ENCODE measurements around the gene SRC. TPM values are rescaled to one million over a fixed set of nuclear protein-coding genes. Genes with fewer than 3 reads are reported as not detected.

The SRC gene
- total and polyA plus RNA-seq, 2 donors (not counting 3 experiments of a cell fraction or from before 2014, with no cell fraction given): 22.6 to 29.4 TPM

DNA sequence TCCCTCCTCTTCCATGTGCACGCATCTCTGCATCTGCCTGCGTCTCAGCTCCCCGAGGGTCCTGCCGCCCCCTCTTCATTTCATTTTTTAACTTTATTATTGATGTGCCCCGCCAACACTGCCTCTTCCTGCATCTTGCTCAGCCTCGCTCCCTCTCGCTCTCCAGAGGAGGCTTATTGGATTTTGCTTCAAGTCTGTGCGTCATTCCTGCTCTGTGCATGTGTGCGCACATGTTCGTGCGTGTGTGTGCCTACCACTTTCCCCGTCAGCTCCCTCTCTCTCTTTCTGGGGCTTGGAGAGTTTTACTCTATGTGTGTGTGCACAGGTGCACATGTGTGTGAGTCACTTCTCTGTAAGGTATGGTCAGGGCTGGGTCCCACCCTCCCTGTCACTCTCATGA is 103.3 kb downstream of the SRC start:
- H3K27me3 ChIP-seq (ENCODE audit: control insufficient read depth in 2 of 2, insufficient read depth in 2 of 2, low read length in 2 of 2): no peaks in the 10 kb centered on the region
- dilution Hi-C loops (cut with MboI; ENCODE audit: extremely low pct_ligation_motif_present, low sequenced_read_pairs): no loop called here

DNA sequence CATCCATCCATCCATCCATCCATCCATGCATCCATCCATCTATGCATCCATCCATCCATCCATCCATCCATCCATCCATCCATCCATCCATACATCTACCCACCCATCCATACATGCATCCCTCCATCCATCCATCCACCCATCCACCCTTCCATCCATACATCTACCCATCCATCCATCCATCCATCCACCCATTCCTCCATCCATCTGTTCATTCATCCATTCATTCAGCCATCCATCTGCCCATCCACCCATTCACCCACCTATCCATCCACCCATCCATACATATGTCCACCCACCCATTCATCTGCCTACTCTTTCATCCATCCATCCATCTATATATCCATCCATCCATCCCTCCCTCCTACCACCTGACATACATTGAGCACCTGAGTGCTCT is 104.4 kb downstream of the SRC start:
- H3K27ac ChIP-seq (ENCODE audit: insufficient read depth, low read depth, low read length): no peak overlapping the region
- H3K4me1 ChIP-seq (ENCODE audit: control insufficient read depth, extremely low read depth, insufficient read depth, low read length): no peaks in the 10 kb centered on the region
- no peaks in the 10 kb centered on the region for H3K9me3 ChIP-seq (replicated peaks; ENCODE audit: control insufficient read depth, insufficient read depth, low read length)
- no peaks in the 10 kb centered on the region for H4K20me1 ChIP-seq (replicated peaks; ENCODE audit: control insufficient read depth, extremely low read depth, insufficient read depth, low read length)
- no peaks in the 10 kb centered on the region for H3K79me2 ChIP-seq (ENCODE audit: control insufficient read depth, insufficient read depth, low read length)
- no peak for TF ChIP-seq POLR2AphosphoS5 (IDR thresholded peaks at IDR 0.05; ENCODE audit: insufficient read depth, low read depth, low read length)
- TF ChIP-seq, protein P1, sequence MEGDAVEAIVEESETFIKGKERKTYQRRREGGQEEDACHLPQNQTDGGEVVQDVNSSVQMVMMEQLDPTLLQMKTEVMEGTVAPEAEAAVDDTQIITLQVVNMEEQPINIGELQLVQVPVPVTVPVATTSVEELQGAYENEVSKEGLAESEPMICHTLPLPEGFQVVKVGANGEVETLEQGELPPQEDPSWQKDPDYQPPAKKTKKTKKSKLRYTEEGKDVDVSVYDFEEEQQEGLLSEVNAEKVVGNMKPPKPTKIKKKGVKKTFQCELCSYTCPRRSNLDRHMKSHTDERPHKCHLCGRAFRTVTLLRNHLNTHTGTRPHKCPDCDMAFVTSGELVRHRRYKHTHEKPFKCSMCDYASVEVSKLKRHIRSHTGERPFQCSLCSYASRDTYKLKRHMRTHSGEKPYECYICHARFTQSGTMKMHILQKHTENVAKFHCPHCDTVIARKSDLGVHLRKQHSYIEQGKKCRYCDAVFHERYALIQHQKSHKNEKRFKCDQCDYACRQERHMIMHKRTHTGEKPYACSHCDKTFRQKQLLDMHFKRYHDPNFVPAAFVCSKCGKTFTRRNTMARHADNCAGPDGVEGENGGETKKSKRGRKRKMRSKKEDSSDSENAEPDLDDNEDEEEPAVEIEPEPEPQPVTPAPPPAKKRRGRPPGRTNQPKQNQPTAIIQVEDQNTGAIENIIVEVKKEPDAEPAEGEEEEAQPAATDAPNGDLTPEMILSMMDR (IDR thresholded peaks at IDR 0.05; ENCODE audit: extremely low read depth in 1 of 2, insufficient read depth in 1 of 2, low read depth in 1 of 2, low read length in 2 of 2): no peak
- TF ChIP-seq MYC (IDR thresholded peaks at IDR 0.05; ENCODE audit: low read depth, low read length): no peak
- no peak for TF ChIP-seq FOS (IDR thresholded peaks at IDR 0.05; ENCODE audit: borderline replicate concordance, insufficient read depth, low read length)
- TF ChIP-seq GATA2 (IDR thresholded peaks at IDR 0.05; ENCODE audit: insufficient read depth, insufficient read length, low read depth, low read length): no peak
- TF ChIP-seq POLR2A (IDR thresholded peaks at IDR 0.05; ENCODE audit: low read depth, low read length): no peak
- no peak for TF ChIP-seq EZH2 (IDR thresholded peaks at IDR 0.05; ENCODE audit: borderline replicate concordance, low read depth, low read length, severe bottlenecking)
- TF ChIP-seq, protein P2, sequence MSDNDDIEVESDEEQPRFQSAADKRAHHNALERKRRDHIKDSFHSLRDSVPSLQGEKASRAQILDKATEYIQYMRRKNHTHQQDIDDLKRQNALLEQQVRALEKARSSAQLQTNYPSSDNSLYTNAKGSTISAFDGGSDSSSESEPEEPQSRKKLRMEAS (IDR thresholded peaks at IDR 0.05; ENCODE audit: insufficient read depth, insufficient read length): no peak
- TF ChIP-seq JUN (IDR thresholded peaks at IDR 0.05; ENCODE audit: borderline replicate concordance, insufficient read depth, insufficient read length, low read depth): no peak
- FAIRE-seq: no peak
- no TSS peak for BruUV-seq (replicated peaks)
- intact Hi-C loops (cut with micrococcal nuclease) (no loop called here), dilution Hi-C loops (cut with MboI; ENCODE audit: extremely low pct_ligation_motif_present, low sequenced_read_pairs) (no loop called here)
- DNase-seq (ENCODE audit: low read depth, low spot score): no peak
- H3K4me2 ChIP-seq (ENCODE audit: insufficient read depth, low read length): no peak overlapping the region
- peaks cover 2% of the 10 kb centered on the region in 2 experiments for H3K27me3 ChIP-seq (ENCODE audit: control insufficient read depth in 2 of 2, insufficient read depth in 2 of 2, low read length in 2 of 2)
- no peak overlapping the region for H3K4me3 ChIP-seq (replicated peaks in 1 of 3; ENCODE audit: insufficient read depth in 1 of 3, low read depth in 1 of 3, low read length in 3 of 3)
- CTCF ChIA-PET: no interaction called here
- POLR2A ChIA-PET: no interaction called here
- H3K9ac ChIP-seq (replicated peaks; ENCODE audit: extremely low read depth, insufficient read depth, low read length): no peak overlapping the region
- H3K9me1 ChIP-seq (replicated peaks; ENCODE audit: control insufficient read depth, extremely low read depth, insufficient read depth, low read length): no peaks in the 10 kb centered on the region
- no peak overlapping the region for H2AFZ ChIP-seq (ENCODE audit: low read depth, low read length)
- H3K36me3 ChIP-seq (ENCODE audit: control insufficient read depth in 2 of 2, extremely low read depth in 1 of 2, insufficient read depth in 2 of 2, low read length in 2 of 2): no peaks in the 10 kb centered on the region

More for the DNA sequence above, 103.3 kb downstream of the SRC start:
- Histone ChIP-seq H3K4me3 (replicated peaks in 1 of 3; ENCODE audit: insufficient read depth in 1 of 3, low read depth in 1 of 3, low read length in 3 of 3) (no peak overlapping the region), H3K27ac (ENCODE audit: insufficient read depth, low read depth, low read length) (no peak overlapping the region), H3K79me2 (ENCODE audit: control insufficient read depth, insufficient read depth, low read length) (no peaks in the 10 kb centered on the region), H2AFZ (ENCODE audit: low read depth, low read length) (no peak overlapping the region), H4K20me1 (replicated peaks; ENCODE audit: control insufficient read depth, extremely low read depth, insufficient read depth, low read length) (no peaks in the 10 kb centered on the region), H3K4me1 (ENCODE audit: control insufficient read depth, extremely low read depth, insufficient read depth, low read length) (no peaks in the 10 kb centered on the region), H3K36me3 (ENCODE audit: control insufficient read depth in 2 of 2, extremely low read depth in 1 of 2, insufficient read depth in 2 of 2, low read length in 2 of 2) (no peaks in the 10 kb centered on the region), H3K4me2 (ENCODE audit: insufficient read depth, low read length) (no peak overlapping the region), H3K9ac (replicated peaks; ENCODE audit: extremely low read depth, insufficient read depth, low read length) (no peak overlapping the region), H3K9me1 (replicated peaks; ENCODE audit: control insufficient read depth, extremely low read depth, insufficient read depth, low read length) (no peaks in the 10 kb centered on the region), H3K9me3 (replicated peaks; ENCODE audit: control insufficient read depth, insufficient read depth, low read length) (no peaks in the 10 kb centered on the region)
- no peak for DNase-seq (ENCODE audit: low read depth, low spot score)
- no peak for TF ChIP-seq POLR2A (IDR thresholded peaks at IDR 0.05; ENCODE audit: low read depth, low read length)
- no peak for TF ChIP-seq EZH2 (IDR thresholded peaks at IDR 0.05; ENCODE audit: borderline replicate concordance, low read depth, low read length, severe bottlenecking)
- no peak for TF ChIP-seq POLR2AphosphoS5 (IDR thresholded peaks at IDR 0.05; ENCODE audit: insufficient read depth, low read depth, low read length)
- TF ChIP-seq FOS (IDR thresholded peaks at IDR 0.05; ENCODE audit: borderline replicate concordance, insufficient read depth, low read length): no peak
- no peak for TF ChIP-seq JUN (IDR thresholded peaks at IDR 0.05; ENCODE audit: borderline replicate concordance, insufficient read depth, insufficient read length, low read depth)
- intact Hi-C loops (cut with micrococcal nuclease): no loop called here
- BruUV-seq (replicated peaks): no TSS peak
- CTCF ChIA-PET: no interaction called here
- POLR2A ChIA-PET: no interaction called here
- FAIRE-seq: no peak

Data from endothelial cell of umbilical vein (primary cell).